ENCODE results near the gene ITK. TPM values are rescaled to one million over a fixed set of nuclear protein-coding genes. Genes with fewer than 3 reads are reported as not detected.
"Not testable (repeated sequence)": the region's sequence is repeated elsewhere in the genome, so short reads cannot be mapped to it uniquely, and the experiment has no call there.

The ITK gene
- total and polyA plus RNA-seq, 10 donors: 5.6 to 81.1 (median 39.9) TPM

GRCh38 chr5:157236423-157236822 lies 55.8 kb downstream of the ITK start:
- 89 to 95% (median 93%) methylated on average over 3 of the region's 3 CpGs for WGBS, 5 donors
- DNase-seq: no peak
- no peak for TF ChIP-seq POLR2A (IDR thresholded peaks at IDR 0.05)
- TF ChIP-seq POLR2AphosphoS5 (IDR thresholded peaks at IDR 0.05): no peak
- TF ChIP-seq CTCF (IDR thresholded peaks at IDR 0.05 in 8 of 11, conservative IDR thresholded peaks at IDR 0.05 in 3 of 11): no peak
- peaks cover 0 to 73% (median 4%) of the 10 kb centered on the region in 6 donors for H3K36me3 ChIP-seq
- no peak overlapping the region for H3K27ac ChIP-seq
- no peaks in the 10 kb centered on the region for H3K9me3 ChIP-seq
- intact Hi-C loops (cut with DNase I; ENCODE audit: low total_unique reads): no loop called here
- no peaks in the 10 kb centered on the region for H3K27me3 ChIP-seq (replicated peaks in 1 of 7)
- H3K4me1 ChIP-seq: no peaks in the 10 kb centered on the region
- H3K4me3 ChIP-seq: no peak overlapping the region

GRCh38 chr5:157241483-157241882 lies 60.8 kb downstream of the ITK start:
- Histone ChIP-seq H3K27me3 (replicated peaks in 1 of 7) (no peaks in the 10 kb centered on the region), H3K4me3 (no peak overlapping the region), H3K4me1 (no peaks in the 10 kb centered on the region), H3K36me3 (peaks cover 0 to 94% (median 8%) of the 10 kb centered on the region in 6 donors), H3K9me3 (no peaks in the 10 kb centered on the region), H3K27ac (no peak overlapping the region)
- no peak for TF ChIP-seq POLR2A (IDR thresholded peaks at IDR 0.05)
- TF ChIP-seq POLR2AphosphoS5 (IDR thresholded peaks at IDR 0.05): no peak
- TF ChIP-seq CTCF (IDR thresholded peaks at IDR 0.05 in 8 of 11, conservative IDR thresholded peaks at IDR 0.05 in 3 of 11): no peak
- intact Hi-C loops (cut with DNase I; ENCODE audit: low total_unique reads): no loop called here
- no peak for DNase-seq
- WGBS, 5 donors: 90 to 94% (median 93%) methylated on average over 4 of the region's 4 CpGs

GRCh38 chr5:157244704-157245103 lies 64.1 kb downstream of the ITK start:
- 61 to 81% (median 74%) methylated on average over 7 of the region's 7 CpGs for WGBS, 5 donors
- H3K9me3 ChIP-seq; H3K27me3 ChIP-seq (replicated peaks in 1 of 7); DNase-seq; H3K4me3 ChIP-seq; intact Hi-C loops (cut with DNase I; ENCODE audit: low total_unique reads); H3K27ac ChIP-seq: not testable (repeated sequence)
- Histone ChIP-seq H3K36me3 (peaks cover 0 to 69% (median 4%) of the 10 kb centered on the region in 6 donors), H3K4me1 (peaks cover 0 to 25% (median 10%) of the 10 kb centered on the region in 6 donors)

GRCh38 chr5:157245476-157245875 lies 64.8 kb downstream of the ITK start:
- H3K36me3 ChIP-seq: peaks cover 0 to 67% (median 4%) of the 10 kb centered on the region in 6 donors
- intact Hi-C loops (cut with DNase I; ENCODE audit: low total_unique reads): no loop called here
- no peaks in the 10 kb centered on the region for H3K27me3 ChIP-seq (replicated peaks in 1 of 7)
- DNase-seq: no peak
- H3K27ac ChIP-seq: no peak overlapping the region
- TF ChIP-seq POLR2A (IDR thresholded peaks at IDR 0.05) (no peak), CTCF (IDR thresholded peaks at IDR 0.05 in 8 of 11, conservative IDR thresholded peaks at IDR 0.05 in 3 of 11) (no peak), POLR2AphosphoS5 (IDR thresholded peaks at IDR 0.05) (no peak)
- no peak overlapping the region for H3K4me3 ChIP-seq
- WGBS, 5 donors: 84 to 91% (median 90%) methylated on average over 4 of the region's 4 CpGs
- no peaks in the 10 kb centered on the region for H3K9me3 ChIP-seq
- H3K4me1 ChIP-seq: peaks cover 0 to 33% (median 12%) of the 10 kb centered on the region in 6 donors

DNA sequence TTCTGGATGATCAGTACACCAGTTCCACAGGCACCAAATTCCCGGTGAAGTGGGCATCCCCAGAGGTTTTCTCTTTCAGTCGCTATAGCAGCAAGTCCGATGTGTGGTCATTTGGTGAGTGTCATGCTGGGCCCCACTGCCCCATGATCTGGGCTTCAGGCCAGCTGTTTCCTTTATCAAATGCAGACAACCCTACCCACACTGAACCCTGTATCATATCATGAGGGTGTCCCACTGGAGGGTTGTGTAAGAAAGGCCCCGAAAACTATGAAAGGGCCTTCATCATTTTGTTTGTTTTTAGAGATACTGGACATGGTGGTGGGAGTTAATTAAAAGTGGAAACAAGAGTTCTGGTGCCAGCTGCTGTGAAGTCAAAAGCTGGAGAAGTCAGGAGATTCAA lies 65.2 kb downstream of the ITK start:
- WGBS, 5 donors: 85 to 93% (median 89%) methylated on average over 4 of the region's 4 CpGs
- intact Hi-C loops (cut with DNase I; ENCODE audit: low total_unique reads): no loop called here
- no peak for DNase-seq
- H3K27ac ChIP-seq: no peak overlapping the region
- H3K4me3 ChIP-seq: no peak overlapping the region
- TF ChIP-seq POLR2A (IDR thresholded peaks at IDR 0.05) (no peak), POLR2AphosphoS5 (IDR thresholded peaks at IDR 0.05) (no peak), CTCF (IDR thresholded peaks at IDR 0.05 in 8 of 11, conservative IDR thresholded peaks at IDR 0.05 in 3 of 11) (no peak)
- H3K27me3 ChIP-seq (replicated peaks in 1 of 7): no peaks in the 10 kb centered on the region
- peaks cover 0 to 37% (median 12%) of the 10 kb centered on the region in 6 donors for H3K4me1 ChIP-seq
- peaks cover 0 to 64% (median 4%) of the 10 kb centered on the region in 6 donors for H3K36me3 ChIP-seq
- no peaks in the 10 kb centered on the region for H3K9me3 ChIP-seq

Measured in spleen (tissue), 11 donors.